Jurkat, Clone E6-1 (cell line): Measurements from ENCODE around the gene TLR9. TPM values are rescaled to one million over a fixed set of nuclear protein-coding genes. Genes with fewer than 3 reads are reported as not detected.
"Not testable (repeated sequence)": the region's sequence is repeated elsewhere in the genome, so short reads cannot be mapped to it uniquely, and the experiment has no call there.

Experiments used
- DNase-seq: peaks from one replicate; pipeline ENCODE4 v3.0.0-alpha.2; 2011; ENCODE audit warnings: low read depth, low spot score
- H3K4me3 ChIP-seq: 2 replicates; pipeline ENCODE4 v1.5.1; 2011; ENCODE audit warnings: mild to moderate bottlenecking, low read length, control low read depth, moderate library complexity
- polyA plus RNA-seq: library from polyadenylated mRNA; unstranded; fragments of >200 nt; gene quantifications from one replicate; pipeline ENCODE4 v1.2.1, GENCODE V29; 2012; ENCODE audit warnings: missing spikeins; ENCODE audit not compliant: insufficient read length, insufficient read depth

Gene TLR9
- polyA plus RNA-seq, result not detected

- peak within 1 kb of the TSS; percentile 25 for H3K4me3 ChIP-seq
Measured at GRCh38 chr3:52225452-52226228, at the start of gene TLR9. TLR9 (minus strand) TSS chr3:52225645; CDS start chr3:52225529, 116 bp downstream.

GRCh38 chr3:52274781-52275180, 49.3 kb upstream of the TLR9 start:
- not testable (repeated sequence) for H3K4me3 ChIP-seq, DNase-seq

More at GRCh38 chr3:52225452-52226228, at the start of gene TLR9:
- DNase-seq, result peak; percentile 92

GRCh38 chr3:52272831-52273230, 47.4 kb upstream of the TLR9 start:
- H3K4me3 ChIP-seq, result no peak overlapping the region
- no peak for DNase-seq

- not testable (repeated sequence) for H3K4me3 ChIP-seq, DNase-seq
Measured at GRCh38 chr3:52272172-52272571, 46.7 kb upstream of the TLR9 start.

- DNase-seq, result no peak
- no peak overlapping the region for H3K4me3 ChIP-seq
Measured at GRCh38 chr3:52270252-52270754, 44.9 kb upstream of the TLR9 start.

GRCh38 chr3:52269776-52270175, 44.3 kb upstream of the TLR9 start:
- no peak overlapping the region for H3K4me3 ChIP-seq

GRCh38 chr3:52268036-52268435, 42.6 kb upstream of the TLR9 start:
- H3K4me3 ChIP-seq, result no peak overlapping the region
- DNase-seq, result no peak

More at GRCh38 chr3:52269776-52270175, 44.3 kb upstream of the TLR9 start:
- DNase-seq, result no peak

GRCh38 chr3:52265387-52265786, 39.9 kb upstream of the TLR9 start:
- no peak overlapping the region for H3K4me3 ChIP-seq
- no peak for DNase-seq

- DNase-seq, result no peak
Measured at GRCh38 chr3:52262447-52262846, 37.0 kb upstream of the TLR9 start.

GRCh38 chr3:52259448-52259847, 34.0 kb upstream of the TLR9 start:
- no peak for DNase-seq
- no peak overlapping the region for H3K4me3 ChIP-seq

More at GRCh38 chr3:52262447-52262846, 37.0 kb upstream of the TLR9 start:
- H3K4me3 ChIP-seq, result no peak overlapping the region

- H3K4me3 ChIP-seq, result no peak overlapping the region
- DNase-seq, result no peak
Measured at GRCh38 chr3:52259035-52259434, 33.6 kb upstream of the TLR9 start.

- no peak for DNase-seq
- H3K4me3 ChIP-seq, result no peak overlapping the region
Measured at GRCh38 chr3:52257911-52258310, 32.5 kb upstream of the TLR9 start.

- no peak for DNase-seq
- no peak overlapping the region for H3K4me3 ChIP-seq
Measured at GRCh38 chr3:52256622-52257021, 31.2 kb upstream of the TLR9 start.

GRCh38 chr3:52256159-52256558, 30.7 kb upstream of the TLR9 start:
- DNase-seq, result no peak
- no peak overlapping the region for H3K4me3 ChIP-seq

- no peak for DNase-seq
- H3K4me3 ChIP-seq, result no peak overlapping the region
Measured at GRCh38 chr3:52254608-52255007, 29.2 kb upstream of the TLR9 start.

GRCh38 chr3:52253314-52254304, 28.2 kb upstream of the TLR9 start:
- peak overlapping the region; percentile 27 for H3K4me3 ChIP-seq
- peak; percentile 96 for DNase-seq

- no peak for DNase-seq
- H3K4me3 ChIP-seq, result no peak overlapping the region
Measured at GRCh38 chr3:52250122-52250521, 24.7 kb upstream of the TLR9 start.

GRCh38 chr3:52249683-52250082, 24.2 kb upstream of the TLR9 start:
- no peak for DNase-seq
- H3K4me3 ChIP-seq, result no peak overlapping the region

GRCh38 chr3:52248816-52249547, 23.5 kb upstream of the TLR9 start:
- DNase-seq, result no peak
- no peak overlapping the region for H3K4me3 ChIP-seq
